T-helper 22 cell (primary cell): ENCODE data around the gene TMEM123.
"Not testable (repeated sequence)": the region's sequence is repeated elsewhere in the genome, so short reads cannot be mapped to it uniquely, and the experiment has no call there.

Experiments used
- DNase-seq: peaks from one replicate; pipeline ENCODE4 v3.0.0-alpha.2; 2020; ENCODE audit warnings: low read depth

TMEM123 gene

GRCh38 chr11:102448869-102449224 lies 3.7 kb downstream of the TMEM123 start:
- DNase-seq, result no peak

GRCh38 chr11:102447941-102448868 lies 4.4 kb downstream of the TMEM123 start:
- DNase-seq, result no peak

- no peak for DNase-seq
These were observed 5.4 kb downstream of the TMEM123 start for GRCh38 chr11:102447193-102447592.

GRCh38 chr11:102446606-102447005 lies 6.0 kb downstream of the TMEM123 start:
- no peak for DNase-seq

- not testable (repeated sequence) for DNase-seq
These were observed 7.9 kb downstream of the TMEM123 start for GRCh38 chr11:102444693-102445092.

GRCh38 chr11:102444142-102444541 lies 8.4 kb downstream of the TMEM123 start:
- DNase-seq, result not testable (repeated sequence)

GRCh38 chr11:102439063-102439363 lies 13.6 kb downstream of the TMEM123 start:
- not testable (repeated sequence) for DNase-seq

- DNase-seq, result no peak
These were observed 14.1 kb downstream of the TMEM123 start for GRCh38 chr11:102438311-102439062.

- no peak for DNase-seq
These were observed 14.8 kb downstream of the TMEM123 start for GRCh38 chr11:102437727-102438126.

GRCh38 chr11:102436976-102437375 lies 15.6 kb downstream of the TMEM123 start:
- DNase-seq, result no peak

GRCh38 chr11:102436561-102436960 lies 16.0 kb downstream of the TMEM123 start:
- DNase-seq, result no peak

- DNase-seq, result no peak
These were observed 16.9 kb downstream of the TMEM123 start for GRCh38 chr11:102435688-102436087.

- not testable (repeated sequence) for DNase-seq
These were observed 19.0 kb downstream of the TMEM123 start for GRCh38 chr11:102433571-102433970.

- DNase-seq, result not testable (repeated sequence)
These were observed 20.0 kb downstream of the TMEM123 start for GRCh38 chr11:102432560-102432959.

- no peak for DNase-seq
These were observed 21.2 kb downstream of the TMEM123 start for GRCh38 chr11:102431404-102431803.

- no peak for DNase-seq
These were observed 22.3 kb downstream of the TMEM123 start for GRCh38 chr11:102430158-102430836.

- no peak for DNase-seq
These were observed 22.9 kb downstream of the TMEM123 start for GRCh38 chr11:102429691-102430090.

- DNase-seq, result no peak
These were observed 23.3 kb downstream of the TMEM123 start for GRCh38 chr11:102429226-102429625.

- no peak for DNase-seq
These were observed 23.9 kb downstream of the TMEM123 start for GRCh38 chr11:102428696-102429095.

- no peak for DNase-seq
These were observed 25.5 kb downstream of the TMEM123 start for GRCh38 chr11:102427068-102427467.

- DNase-seq, result no peak
These were observed 26.0 kb downstream of the TMEM123 start for GRCh38 chr11:102426570-102426969.

- no peak for DNase-seq
These were observed 26.6 kb downstream of the TMEM123 start for GRCh38 chr11:102426000-102426399.

- no peak for DNase-seq
These were observed 28.6 kb downstream of the TMEM123 start for GRCh38 chr11:102423936-102424335.
